ENCODE data around the gene IL9R. TPM values are rescaled to one million over a fixed set of nuclear protein-coding genes. Genes with fewer than 3 reads are reported as not detected.

The IL9R gene
- total and polyA plus RNA-seq, 9 of the 15 experiments (the other 6 are each of a cell fraction or from before 2014, with no cell fraction given) = 0.58 to 2.7 (median 1.6) TPM

- TF ChIP-seq PML (IDR thresholded peaks at IDR 0.05; ENCODE audit: low read length) (no peak), NRF1 (conservative IDR thresholded peaks at IDR 0.05 in 1 of 2, IDR thresholded peaks at IDR 0.05 in 1 of 2) (peak; percentile 48 to 62; a peak in 3 of 4 replicates), YY1 (IDR thresholded peaks at IDR 0.05; ENCODE audit: borderline replicate concordance in 1 of 3, control insufficient read depth in 1 of 3, extremely low read depth in 1 of 3, insufficient read depth in 3 of 3, insufficient read length in 1 of 3, insufficient replicate concordance in 2 of 3, low read depth in 1 of 3, low read length in 2 of 3) (no peak), KDM4B (IDR thresholded peaks at IDR 0.05; ENCODE audit: borderline replicate concordance in 2 of 2, low read depth in 1 of 2) (peak in 1 of 2 experiments; percentile 45; a peak in 1 of 4 replicates), YBX1 (IDR thresholded peaks at IDR 0.05) (no peak), SUPT5H (IDR thresholded peaks at IDR 0.05) (no peak), TRIM28 (IDR thresholded peaks at IDR 0.05) (no peak), STAT5B (CRISPR knock-in tag; IDR thresholded peaks at IDR 0.05) (no peak), EP300 (IDR thresholded peaks at IDR 0.05; ENCODE audit: low read length) (no peak; the same call in 1 of the 2 replicates), BRD9 (IDR thresholded peaks at IDR 0.05; ENCODE audit: low read depth, partially characterized antibody) (no peak), ZNF707 (CRISPR knock-in tag; conservative IDR thresholded peaks at IDR 0.05) (no peak), RCOR1 (IDR thresholded peaks at IDR 0.05; ENCODE audit: borderline replicate concordance in 1 of 2, low read depth in 2 of 2, low read length in 2 of 2) (peak in 1 of 2 experiments; percentile 53; a peak in 1 of 4 replicates), ZBTB5 (IDR thresholded peaks at IDR 0.05) (no peak), MCM5 (IDR thresholded peaks at IDR 0.05; ENCODE audit: low read depth) (no peak), GABPA (tag; conservative IDR thresholded peaks at IDR 0.05; ENCODE audit: low read depth) (no peak), SOX6 (IDR thresholded peaks at IDR 0.05) (no peak), NCOR1 (IDR thresholded peaks at IDR 0.05) (peak; percentile 37), HMGN3 (IDR thresholded peaks at IDR 0.05; ENCODE audit: borderline replicate concordance, extremely low read depth, insufficient read length, low read depth, low read length) (no peak), SAFB2 (IDR thresholded peaks at IDR 0.05; ENCODE audit: borderline replicate concordance, low read depth, low read length, severe bottlenecking) (no peak), ZNF23 (CRISPR knock-in tag; IDR thresholded peaks at IDR 0.05) (no peak), RFX1 (IDR thresholded peaks at IDR 0.05) (no peak), ZNF133 (CRISPR knock-in tag; IDR thresholded peaks at IDR 0.05) (no peak), CAMTA2 (CRISPR knock-in tag; conservative IDR thresholded peaks at IDR 0.05) (no peak), ADNP (tag; IDR thresholded peaks at IDR 0.05) (no peak), ARID1B (IDR thresholded peaks at IDR 0.05) (peak; percentile 58), DNMT1 (IDR thresholded peaks at IDR 0.05) (no peak), ZNF197 (CRISPR knock-in tag; IDR thresholded peaks at IDR 0.05; ENCODE audit: low read depth) (no peak), E2F3 (CRISPR knock-in tag; IDR thresholded peaks at IDR 0.05) (no peak), ZSCAN29 (IDR thresholded peaks at IDR 0.05) (no peak)
- TF ChIP-seq, protein P1, sequence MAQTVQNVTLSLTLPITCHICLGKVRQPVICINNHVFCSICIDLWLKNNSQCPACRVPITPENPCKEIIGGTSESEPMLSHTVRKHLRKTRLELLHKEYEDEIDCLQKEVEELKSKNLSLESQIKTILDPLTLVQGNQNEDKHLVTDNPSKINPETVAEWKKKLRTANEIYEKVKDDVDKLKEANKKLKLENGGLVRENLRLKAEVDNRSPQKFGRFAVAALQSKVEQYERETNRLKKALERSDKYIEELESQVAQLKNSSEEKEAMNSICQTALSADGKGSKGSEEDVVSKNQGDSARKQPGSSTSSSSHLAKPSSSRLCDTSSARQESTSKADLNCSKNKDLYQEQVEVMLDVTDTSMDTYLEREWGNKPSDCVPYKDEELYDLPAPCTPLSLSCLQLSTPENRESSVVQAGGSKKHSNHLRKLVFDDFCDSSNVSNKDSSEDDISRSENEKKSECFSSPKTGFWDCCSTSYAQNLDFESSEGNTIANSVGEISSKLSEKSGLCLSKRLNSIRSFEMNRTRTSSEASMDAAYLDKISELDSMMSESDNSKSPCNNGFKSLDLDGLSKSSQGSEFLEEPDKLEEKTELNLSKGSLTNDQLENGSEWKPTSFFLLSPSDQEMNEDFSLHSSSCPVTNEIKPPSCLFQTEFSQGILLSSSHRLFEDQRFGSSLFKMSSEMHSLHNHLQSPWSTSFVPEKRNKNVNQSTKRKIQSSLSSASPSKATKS (CRISPR knock-in tag; IDR thresholded peaks at IDR 0.05) = no peak
Measured at GRCh38 chrX:155997436-155997835, at the start of gene IL9R (continued).
